VCaP (cell line): ENCODE results near the gene TMEM250.

Experiments used
- H3K27ac ChIP-seq: fragments of 450-650 bp; 2 replicates; pipeline ENCODE4 v1.5.1; 2017
- CTCF ChIP-seq: fragments of 450-650 bp; conservative IDR thresholded peaks from 2 replicates; pipeline ENCODE4 v1.5.1; 2017; ENCODE audit warnings: mild to moderate bottlenecking, moderate library complexity

TMEM250 gene

GRCh38 chr9:136140966-136141365 is 22.3 kb upstream of the TMEM250 start:
- no peak for TF ChIP-seq CTCF
- no peak overlapping the region for H3K27ac ChIP-seq

GRCh38 chr9:136140046-136140445 is 21.4 kb upstream of the TMEM250 start:
- no peak overlapping the region for H3K27ac ChIP-seq
- TF ChIP-seq CTCF = no peak

- H3K27ac ChIP-seq = no peak overlapping the region
- TF ChIP-seq CTCF = peak; percentile 55
Observed at GRCh38 chr9:136138566-136138965, 19.9 kb upstream of the TMEM250 start.

GRCh38 chr9:136137321-136138265 is 18.9 kb upstream of the TMEM250 start:
- peak overlapping the region; percentile 60 for H3K27ac ChIP-seq
- no peak for TF ChIP-seq CTCF

- no peak for TF ChIP-seq CTCF
- H3K27ac ChIP-seq = peak overlapping the region; percentile 60
Observed at GRCh38 chr9:136136127-136136925, 17.7 kb upstream of the TMEM250 start.

GRCh38 chr9:136135326-136136126 is 16.9 kb upstream of the TMEM250 start:
- no peak overlapping the region for H3K27ac ChIP-seq
- no peak for TF ChIP-seq CTCF
